OCI-M1 (cell line): ENCODE results near the gene SIX3.
A peak's percentile ranks its signal among the peaks of the same experiment; 100 is the strongest.

Experiments used
- DNase-seq: peaks from one replicate; lab custom pipeline; 2025; lab: John Stamatoyannopoulos, UW

Gene SIX3

DNA sequence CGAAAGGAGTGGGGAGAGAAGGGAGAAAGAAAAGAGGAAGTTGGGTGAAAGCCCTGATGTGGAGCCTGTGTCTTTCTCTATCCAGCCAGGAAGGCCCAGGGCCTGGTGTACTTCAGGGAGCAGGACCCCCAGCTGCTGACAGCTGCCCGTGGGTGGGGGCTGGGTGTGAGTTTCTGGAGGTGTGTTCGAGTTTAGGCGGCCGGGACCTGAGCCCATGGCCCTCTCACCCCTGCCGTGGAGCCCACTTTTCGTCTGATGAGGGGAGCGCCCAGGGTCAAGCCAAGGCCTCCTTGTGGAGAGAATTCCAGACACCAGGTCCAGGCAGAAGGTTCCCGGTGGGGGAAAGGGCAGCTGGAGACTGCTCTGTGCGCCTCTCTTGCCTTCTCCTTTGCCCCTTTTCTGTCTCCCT is 2.2 kb downstream of the SIX3 start:
- DNase-seq: no peak

DNA sequence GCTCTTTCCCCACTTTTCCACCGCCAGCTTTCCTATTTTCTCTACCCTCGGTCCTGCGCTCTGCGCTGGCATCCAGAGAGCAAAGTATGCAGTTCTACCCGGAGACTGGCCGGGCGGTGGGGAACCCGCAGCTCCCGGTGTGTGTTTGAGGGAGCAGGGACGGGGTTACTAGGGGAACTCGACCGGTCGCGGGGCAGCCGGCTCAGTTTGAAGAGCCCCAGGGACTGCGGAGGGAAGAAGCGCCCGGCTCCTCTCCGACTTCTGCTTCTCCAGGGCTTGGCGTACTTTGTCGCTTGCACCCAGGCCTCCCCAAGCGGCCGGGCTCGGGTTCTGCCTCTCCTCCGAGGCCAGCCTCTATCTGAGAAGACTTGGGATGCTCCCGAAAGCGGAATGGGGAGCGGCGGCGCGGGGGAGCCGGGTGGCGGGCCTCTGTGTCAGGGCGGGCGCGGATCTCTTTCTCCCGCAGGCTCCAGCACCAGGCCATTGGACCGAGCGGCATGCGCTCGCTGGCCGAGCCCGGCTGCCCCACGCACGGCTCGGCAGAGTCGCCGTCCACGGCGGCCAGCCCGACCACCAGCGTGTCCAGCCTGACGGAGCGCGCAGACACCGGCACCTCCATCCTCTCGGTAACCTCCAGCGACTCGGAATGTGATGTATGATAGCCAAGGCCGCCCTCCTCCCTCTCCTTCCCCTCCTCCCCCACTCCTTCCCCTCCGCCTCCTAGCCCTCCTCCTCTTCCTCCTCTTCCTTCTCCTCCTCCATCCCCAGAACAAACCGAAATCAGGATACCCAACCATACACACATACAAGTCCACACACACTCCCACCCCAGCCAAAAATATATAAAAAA is 2.8 kb downstream of the SIX3 start:
- no peak for DNase-seq

DNA sequence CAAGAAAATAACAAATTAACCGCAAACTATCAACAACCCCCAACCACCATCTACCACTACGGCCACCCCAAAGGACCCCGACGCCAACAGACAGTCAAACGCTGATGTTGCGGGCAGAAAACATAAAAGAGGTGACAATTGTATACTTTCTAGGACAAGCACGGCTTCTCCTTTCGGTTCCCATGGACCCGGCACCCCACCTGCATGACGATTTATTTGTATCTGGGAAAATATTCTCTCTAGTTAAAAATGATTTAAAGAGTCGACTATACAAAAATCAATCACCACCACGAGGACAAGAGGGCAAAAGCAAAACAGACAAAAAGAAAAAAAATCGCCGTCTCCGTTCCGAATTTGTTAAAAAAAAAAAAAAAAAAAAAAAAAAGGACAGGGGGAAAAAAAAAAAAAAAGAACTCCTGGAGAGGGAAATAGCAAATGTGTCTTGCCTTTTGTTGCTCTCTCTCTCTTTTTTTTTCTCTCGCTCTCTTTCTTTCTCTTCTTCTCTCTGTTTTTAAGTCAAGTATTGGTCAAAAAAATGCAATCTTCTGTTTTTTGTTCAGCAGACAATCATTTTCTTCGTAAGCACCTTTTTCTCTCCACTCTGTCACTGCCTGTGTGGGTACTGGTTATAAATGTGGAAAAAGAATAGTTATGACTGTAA is 3.6 kb downstream of the SIX3 start:
- no peak for DNase-seq

DNA sequence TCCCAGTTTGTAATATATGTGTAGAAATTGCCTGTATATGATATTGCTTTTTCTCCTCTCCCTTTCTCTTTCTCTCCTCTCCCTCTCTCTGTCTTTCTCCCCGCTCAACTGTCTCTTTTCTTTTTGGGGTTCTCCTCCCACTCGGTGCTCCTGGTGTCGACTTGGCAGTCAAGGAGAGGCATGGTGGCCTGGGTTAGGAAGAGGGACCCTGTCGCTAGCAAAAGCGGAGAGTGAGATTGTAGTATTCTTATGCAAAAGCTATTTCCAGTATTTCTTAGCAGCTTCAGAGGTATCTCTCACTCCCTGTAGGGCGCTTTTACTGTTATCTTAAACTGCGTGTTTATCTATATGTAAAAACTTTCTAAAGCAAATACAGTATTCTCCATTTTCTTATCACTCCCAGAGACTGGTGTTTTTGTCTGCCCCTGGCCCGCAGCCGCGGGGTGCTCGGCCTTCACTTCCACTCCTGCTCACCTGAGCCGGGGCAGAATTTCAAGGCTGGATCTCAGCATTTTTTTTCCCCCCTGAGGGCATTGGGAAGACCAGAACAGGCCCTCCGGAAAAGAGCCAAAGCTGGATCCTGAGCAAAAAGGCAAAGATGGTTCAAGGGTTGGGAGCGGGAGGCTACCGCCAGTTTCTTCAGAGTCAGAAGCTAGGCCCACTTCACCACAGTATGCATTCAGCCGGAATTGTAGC is 4.3 kb downstream of the SIX3 start:
- DNase-seq: no peak

DNA sequence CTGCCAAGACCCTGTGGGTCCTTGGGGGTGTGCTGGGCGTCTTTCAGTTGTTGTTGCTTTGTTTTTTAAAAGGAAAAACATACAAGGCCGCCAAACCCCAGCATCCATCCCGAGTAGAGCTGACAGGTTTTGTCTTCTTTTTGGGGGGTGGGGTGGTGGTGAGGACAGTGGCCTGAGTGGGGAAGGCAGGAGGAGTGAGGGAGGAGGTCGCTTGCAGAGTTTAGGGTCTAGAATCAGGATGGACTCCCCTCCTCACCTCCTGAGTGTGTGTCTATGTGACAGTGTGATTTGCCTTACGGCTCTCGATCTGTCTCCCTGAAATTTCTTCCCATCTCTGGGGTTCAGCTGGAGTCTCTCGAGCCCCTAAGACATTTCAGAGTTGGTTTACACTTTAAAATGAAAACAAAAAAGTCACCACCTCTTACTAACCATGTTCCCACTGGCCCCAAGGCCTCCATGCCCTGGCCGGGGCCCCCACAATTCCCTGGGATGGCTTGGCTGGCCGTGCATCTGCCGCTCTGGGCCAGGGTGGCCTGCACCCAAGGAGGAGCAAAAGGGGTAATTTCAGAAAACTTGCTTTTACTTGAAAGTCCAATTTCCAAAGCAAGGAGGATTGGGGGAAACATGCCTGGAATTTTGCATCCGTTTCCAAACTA is 5.0 kb downstream of the SIX3 start:
- DNase-seq: no peak

DNA sequence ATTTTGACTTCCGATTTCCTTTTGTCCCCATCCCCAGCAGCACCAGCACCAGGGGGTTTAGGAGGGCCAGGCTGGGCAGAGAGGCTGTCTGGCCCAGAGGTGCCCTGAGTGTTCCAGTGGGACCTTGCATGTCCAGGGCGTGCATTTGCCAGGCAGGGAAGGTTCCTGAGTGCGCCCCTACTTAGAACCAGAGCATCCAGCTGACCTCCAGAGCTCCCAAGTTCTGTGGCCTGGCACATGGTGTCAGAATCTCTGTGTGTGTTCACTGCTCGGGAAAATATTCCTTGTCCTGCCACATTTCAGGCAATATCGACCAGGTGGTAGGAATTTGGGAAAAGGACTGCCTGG is 5.5 kb downstream of the SIX3 start:
- no peak for DNase-seq

DNA sequence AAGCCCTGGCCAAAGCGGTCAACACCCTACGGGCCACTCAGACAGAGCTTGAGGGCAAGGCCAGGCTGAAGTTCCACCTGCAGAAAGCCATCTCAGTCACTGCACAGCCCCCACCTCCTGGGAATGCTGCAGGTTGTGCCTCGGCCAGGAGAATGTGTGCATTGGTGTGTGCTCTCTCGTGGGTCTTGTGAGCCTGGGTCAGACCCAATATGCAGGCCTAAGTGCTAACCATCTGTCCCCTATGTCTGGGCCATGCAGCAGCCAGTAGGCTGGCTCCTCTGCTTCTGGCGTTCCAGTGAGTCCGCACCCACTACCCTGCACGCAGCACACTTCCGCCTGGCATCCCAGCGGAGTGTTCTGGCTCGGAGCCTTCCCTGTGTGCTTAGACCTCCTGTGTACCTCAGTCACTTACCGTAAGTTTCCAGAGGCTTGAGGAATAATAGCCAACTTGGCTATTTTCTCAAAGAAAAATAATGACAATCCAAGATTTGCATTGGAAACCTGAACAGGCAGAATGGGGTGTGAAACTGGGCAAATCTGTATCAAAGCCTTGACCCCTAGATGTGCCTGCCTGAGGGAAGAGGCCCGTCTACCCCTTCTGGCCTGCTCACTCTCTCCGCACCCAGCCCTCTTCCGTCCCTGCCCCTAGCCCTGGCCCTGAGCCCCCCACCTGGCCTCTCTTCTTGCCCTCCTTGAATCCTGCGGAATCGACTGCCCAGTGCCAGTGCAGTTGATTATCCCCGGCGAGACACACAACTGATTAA is 7.2 kb downstream of the SIX3 start:
- no peak for DNase-seq

DNA sequence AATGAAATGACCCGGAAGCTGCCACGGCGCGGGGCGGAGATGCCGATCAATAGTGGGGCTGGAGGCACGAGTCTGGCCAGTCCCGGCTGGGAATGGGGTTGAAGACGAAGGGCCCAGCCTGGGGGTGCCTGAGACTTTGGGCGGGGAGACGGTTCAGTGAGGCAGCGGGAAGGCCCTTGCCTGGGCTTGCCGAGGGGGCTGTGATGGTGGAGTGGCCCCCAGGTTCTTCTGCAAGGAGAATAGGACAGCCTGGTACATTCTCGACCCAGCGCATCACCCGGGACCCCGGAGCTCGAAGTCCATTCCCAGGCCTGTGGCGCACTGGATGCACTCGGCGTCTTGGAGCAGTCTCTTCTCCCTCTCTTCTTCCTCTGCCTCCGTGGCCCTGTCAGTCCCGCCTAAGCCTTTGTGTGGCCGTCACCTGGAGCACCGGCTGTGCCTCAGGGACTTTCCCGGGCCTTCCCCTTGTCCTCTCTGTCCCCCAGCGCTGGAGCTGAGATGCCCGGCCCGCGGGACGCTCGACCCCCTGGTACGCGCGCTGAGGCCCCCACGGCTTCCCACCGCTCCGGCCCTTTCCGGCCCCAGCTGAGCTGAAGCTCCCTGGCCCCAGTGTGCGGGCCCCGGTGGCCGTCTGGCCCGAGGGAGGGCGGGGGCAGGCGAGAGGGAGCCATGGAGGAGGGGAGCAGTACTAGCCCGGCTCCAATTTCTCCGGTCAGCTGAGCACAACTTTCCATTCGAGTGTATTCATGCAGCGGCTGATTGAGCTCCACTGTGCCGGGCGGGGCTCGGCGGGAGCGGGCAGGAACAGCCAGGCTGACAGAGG is 8.0 kb downstream of the SIX3 start:
- DNase-seq: no peak

DNA sequence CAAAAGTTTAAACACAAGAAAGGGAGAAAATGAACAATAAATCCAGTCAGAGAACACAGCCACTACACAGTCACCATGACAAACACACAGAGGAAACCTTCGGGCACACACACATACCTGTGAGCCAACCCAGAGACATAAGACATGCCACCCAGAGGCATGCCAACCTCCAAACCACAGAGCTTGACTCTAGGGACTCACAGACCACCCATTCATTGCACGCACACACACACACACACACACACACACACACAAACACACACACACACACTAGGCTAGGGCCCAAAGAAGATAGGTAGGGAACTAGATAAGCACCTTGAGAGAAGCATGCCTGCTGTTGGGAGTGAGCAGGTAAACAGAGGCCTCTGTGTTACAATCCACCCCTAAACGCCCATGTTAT is 9.1 kb downstream of the SIX3 start:
- no peak for DNase-seq

DNA sequence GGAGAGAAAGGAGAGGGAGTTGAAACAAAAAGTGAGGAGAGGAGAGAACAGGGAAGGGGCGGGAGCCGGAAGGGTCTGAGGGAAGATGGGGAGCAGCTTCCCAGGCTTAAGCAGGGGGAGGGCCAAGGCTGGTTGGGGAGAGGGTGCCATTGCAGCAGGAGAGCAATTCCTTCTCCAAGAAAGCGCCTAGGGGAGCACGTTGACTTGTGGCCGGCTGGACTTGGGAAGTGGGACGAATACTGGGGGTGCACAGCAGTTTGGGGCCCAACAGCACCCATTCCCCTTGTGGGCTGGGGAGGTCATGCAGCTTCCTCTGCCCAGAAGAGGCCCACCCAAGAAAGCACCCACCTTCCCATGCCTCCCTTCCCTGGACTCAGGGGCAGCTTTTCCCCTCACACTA is 9.6 kb downstream of the SIX3 start:
- no peak for DNase-seq

DNA sequence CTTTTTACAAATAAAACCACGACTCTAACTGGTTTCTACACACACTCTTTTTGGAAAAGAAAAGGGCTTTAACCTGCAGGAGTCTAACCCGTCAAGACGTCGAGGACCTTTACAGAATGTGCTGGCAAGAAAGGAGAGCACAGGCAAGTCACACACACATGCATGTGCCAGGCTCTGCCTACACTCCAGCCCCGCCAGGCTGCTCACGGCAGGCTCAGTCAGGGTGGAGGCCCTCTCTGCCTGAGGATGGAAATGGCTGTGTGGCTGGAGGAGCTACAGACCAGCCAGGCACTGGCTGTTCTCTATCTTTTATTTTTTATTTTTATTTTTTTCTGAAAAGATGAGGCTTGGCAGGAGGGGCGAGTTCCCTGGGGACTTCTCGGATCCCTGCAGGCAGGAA is 10.2 kb downstream of the SIX3 start:
- DNase-seq: no peak

DNA sequence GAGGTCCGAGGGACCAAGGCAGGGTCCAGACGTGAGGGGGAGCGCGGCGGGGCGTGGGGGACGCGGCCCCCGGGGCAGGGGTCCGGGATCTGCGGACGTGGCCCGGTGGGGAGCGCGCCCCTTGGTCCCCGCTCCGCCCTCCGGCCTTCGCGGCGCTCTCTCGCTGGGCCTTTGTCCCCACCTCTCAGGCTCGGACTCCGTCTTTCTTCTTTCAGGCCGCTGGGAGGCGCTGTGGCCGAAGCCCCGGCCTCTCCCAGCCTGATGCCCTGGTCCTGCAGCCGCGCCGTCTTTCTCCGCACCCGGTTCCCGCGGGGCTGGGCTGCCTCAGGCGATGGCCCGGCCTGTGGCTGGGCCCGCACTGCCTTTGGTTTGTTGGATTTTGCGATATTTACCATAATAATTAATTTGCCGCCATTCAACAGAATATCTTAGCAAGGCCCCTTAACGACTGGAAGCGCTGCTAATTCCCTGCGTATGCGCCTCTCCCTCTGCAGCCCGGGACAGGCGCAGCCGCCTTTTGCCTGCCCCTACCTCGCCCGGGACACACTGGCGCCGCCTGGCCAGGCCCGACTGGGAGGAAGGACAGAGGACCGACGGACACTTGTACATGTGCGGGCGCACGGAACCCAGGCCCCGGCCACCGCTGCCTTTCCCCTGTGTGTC is 10.8 kb downstream of the SIX3 start:
- peak; percentile 39 for DNase-seq

DNA sequence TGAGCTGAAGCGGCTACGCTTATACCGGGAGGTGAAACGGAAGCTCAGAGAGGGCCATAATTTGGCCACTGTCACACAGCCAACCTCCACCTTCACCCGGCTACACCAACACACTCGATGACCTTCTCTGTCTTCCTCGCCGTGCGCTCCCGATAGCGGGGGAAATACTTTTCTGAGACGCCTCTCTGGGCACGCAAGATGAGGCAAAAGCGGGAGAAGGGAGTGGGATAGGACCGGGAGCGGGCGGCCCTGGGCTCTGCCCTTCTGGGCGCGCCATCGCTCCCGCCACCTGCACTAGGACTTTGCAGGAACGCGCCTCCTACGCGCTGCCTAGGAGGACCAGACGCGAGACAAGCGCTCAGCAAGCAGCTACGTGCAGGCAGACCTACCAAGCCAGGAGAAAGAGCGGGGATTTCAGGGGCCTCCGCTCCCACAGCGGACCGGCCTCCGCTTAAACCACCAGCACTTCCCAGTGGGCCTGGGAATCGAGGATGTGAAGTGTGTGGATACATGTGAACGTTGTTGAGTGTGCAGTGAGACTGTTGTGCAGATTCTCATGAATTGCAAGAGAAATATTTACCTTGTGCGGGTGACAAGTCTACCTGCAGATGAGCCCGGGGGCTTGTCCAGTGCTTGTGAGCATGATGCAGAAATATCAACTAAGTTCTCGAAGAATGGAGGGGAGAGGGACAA is 11.4 kb downstream of the SIX3 start:
- no peak for DNase-seq

DNA sequence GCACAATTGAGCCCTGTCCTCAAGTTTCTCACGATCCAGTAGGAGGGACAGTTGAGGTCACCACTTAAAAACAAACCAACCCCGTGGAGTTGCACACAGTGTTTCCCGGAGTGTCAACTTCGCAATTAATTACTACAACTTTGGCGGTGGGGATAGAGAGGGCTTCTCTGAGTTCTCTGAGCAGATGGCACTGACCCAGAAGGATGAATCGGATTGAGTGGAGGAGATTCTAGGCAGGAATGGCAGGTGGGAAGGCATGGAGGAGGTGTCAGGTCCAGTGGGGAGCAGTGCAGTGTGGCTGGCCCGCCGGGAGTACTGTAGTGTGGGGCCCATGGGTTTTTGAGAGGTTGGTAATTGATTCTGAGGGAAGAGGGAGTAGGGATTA is 12.0 kb downstream of the SIX3 start:
- DNase-seq: no peak

DNA sequence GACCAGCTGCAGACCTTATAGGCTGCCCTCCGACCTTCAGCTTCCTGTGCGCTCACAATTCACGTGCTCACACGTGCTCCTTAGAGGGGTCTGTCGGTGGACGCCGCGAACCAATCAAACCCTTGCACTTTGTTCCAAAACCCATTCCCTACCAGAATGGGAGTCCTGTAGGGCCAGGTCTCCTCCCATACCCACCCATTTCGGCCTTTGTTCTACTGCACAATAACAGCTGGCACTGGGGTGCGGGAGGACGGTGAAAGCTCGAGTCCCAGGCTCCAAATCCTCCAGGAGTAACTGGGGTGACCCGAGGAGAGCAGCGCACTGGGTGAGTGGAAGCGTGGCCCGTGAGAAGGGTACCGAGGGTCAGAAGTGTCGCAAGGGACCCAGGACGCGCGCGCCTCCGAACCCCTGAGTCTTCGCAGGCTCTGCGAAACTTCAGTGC is 13.0 kb downstream of the SIX3 start:
- no peak for DNase-seq

DNA sequence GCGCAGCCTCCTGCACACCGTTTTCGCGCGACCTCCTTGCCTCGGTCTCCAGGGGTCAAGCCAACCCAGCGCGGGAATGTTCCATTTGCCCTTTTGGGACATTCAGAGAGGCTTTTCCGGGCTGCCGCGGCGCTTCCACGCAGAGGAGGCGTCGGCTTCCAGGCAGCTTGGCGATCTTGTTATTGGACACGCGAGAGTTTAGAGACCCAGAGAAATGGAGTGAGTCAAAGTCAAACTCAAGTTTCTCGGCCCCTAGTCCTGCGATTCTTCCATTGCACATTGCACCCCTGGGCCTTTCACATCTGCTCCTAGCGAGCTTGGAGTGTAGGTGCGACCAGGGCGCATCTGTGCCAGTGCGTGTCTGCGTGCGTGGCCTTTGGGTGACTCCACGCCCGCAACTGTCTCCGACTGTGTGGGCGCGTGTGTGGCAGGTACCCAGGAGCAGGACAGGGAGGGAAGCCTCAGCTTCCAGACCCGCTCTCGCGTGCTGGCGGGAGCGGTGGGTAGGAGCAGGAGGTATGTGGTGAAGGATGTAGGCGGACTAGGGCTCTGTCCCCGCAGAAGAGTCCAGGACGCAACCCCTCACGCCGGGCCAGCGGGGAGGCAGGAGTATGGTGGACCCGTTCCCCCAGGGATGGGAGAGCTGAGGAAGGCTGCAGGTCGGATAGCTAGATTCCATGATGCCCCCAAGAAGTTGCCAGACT is 13.5 kb downstream of the SIX3 start:
- no peak for DNase-seq

DNA sequence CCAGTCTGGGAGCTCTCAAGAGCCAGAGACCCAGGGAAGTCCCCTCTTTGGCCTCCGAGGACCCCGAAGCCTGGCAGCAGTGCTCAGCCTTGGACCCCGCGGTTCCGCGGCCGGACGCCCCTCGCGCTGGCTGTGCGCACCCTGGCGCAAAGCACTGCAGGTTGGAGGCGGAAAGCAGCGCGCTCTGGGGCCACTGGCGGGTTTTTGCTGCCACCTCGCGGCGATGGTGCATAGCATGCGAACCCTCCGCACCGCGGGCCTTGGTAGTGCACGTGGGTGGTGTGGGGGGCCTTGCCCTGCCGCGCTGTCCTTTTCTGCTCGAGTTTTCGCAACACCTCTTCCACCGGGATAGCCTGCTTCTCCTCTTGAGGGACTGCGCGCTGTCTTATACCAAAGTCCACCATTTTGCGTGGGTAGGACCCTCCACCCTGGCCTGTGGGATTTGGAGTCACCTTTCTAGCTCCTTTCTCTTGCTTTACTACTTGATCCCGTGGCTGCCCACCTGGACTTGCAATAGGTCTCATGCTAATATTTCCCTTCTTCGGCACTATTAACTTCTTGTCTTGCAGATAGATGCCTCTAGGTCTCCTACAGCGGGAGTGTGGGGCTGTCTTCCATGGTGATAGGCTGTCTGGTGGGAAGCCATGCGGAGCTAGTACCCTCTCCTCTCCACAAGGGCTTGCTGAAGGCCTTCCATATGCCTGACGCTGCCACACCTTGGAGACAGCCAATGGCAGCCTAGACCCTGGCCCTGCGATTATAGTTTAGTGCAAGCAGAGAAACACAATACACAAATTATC is 14.3 kb downstream of the SIX3 start:
- peak; percentile 84 for DNase-seq

DNA sequence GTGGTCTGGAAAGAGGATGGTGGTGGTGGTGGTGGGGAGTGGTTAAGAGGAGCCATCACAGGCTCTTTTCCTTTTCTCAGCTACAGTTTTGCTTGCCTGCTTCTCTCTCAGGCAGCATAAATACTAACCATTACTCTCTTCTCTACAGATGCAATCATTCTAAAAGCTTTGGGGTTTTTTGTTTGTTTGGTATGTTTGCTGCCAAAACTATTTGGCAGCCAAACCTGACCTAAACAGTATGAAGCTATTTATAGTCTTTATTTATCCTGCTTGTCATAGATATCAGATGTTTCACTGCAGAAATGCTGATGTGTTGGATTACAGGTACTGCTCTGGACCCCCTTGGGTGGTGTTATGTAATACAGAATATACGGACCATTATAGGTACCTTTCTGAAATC is 15.3 kb downstream of the SIX3 start:
- DNase-seq: no peak
